Transverse colon (tissue), 4 donors: ENCODE results near the gene ROBO1. TPM values are rescaled to one million over a fixed set of nuclear protein-coding genes. Genes with fewer than 3 reads are reported as not detected.

Experiments
- DNase-seq: peaks from one replicate; pipeline ENCODE4 v3.0.0-alpha.2; 2019
- H3K27ac ChIP-seq, 4 donors: fragments of 200-600 bp; sonication (generic); 2 replicates each; pipeline ENCODE4 v1.5.1; 2016 to 2018; ENCODE audit warnings: inconsistent platforms in 4 of 4
- H3K27me3 ChIP-seq: fragments of 200-600 bp; sonication (generic); 2 replicates; pipeline ENCODE4 v1.5.1; 2017; ENCODE audit warnings: inconsistent platforms
- H3K36me3 ChIP-seq, 4 donors: fragments of 200-600 bp; sonication (generic); 2 replicates each; pipeline ENCODE4 v1.5.1; 2017 to 2019; ENCODE audit warnings: inconsistent platforms in 4 of 4
- H3K4me1 ChIP-seq, 4 donors: fragments of 200-600 bp; sonication (generic); 2 replicates each; pipeline ENCODE4 v1.5.1; 2017 to 2020; ENCODE audit warnings: inconsistent platforms in 4 of 4
- H3K4me3 ChIP-seq, 4 donors: fragments of 200-600 bp; sonication (generic); 1 replicate in 1 of 4; 2 replicates in 3 of 4; pipeline versions ENCODE4 v1.5.1 to v1.6.1; 2017 to 2019; ENCODE audit warnings: inconsistent platforms in 4 of 4
- H3K9me3 ChIP-seq, 2 donors: fragments of 200-600 bp; sonication (generic); 2 replicates each; pipeline ENCODE4 v1.5.1; 2017 to 2019; ENCODE audit warnings: inconsistent platforms in 2 of 2
- EP300 ChIP-seq: sonication (generic); formaldehyde crosslinking; IDR thresholded peaks from one replicate; pipeline ENCODE4 v1.6.1; 2017; ENCODE audit warnings: antibody characterized with exemption, low read depth
- POLR2A ChIP-seq: fragments of 450-650 bp; IDR thresholded peaks from one replicate; pipeline ENCODE4 v1.6.1; 2016; ENCODE audit warnings: antibody characterized with exemption, mild to moderate bottlenecking, moderate library complexity
- POLR2AphosphoS5 ChIP-seq, 3 donors: sonication (generic); formaldehyde crosslinking; IDR thresholded peaks; one replicate each; pipeline ENCODE4 v1.6.1; 2016; ENCODE audit warnings: antibody characterized with exemption in 3 of 3
- WGBS, 2 donors: methylation state at CpG; one replicate each; pipeline ENCODE4 v1.1.5; 2018; ENCODE audit warnings: low coverage in 1 of 2; 5-methylcytosine and 5-hydroxymethylcytosine counted together
- in situ Hi-C, 4 donors: fragments of 200-750 bp; cut with MboI; loops; one replicate each; pipeline versions ENCODE4 v1.15.0 to v1.15.1; 2017; ENCODE audit warnings: low sequenced_read_pairs in 3 of 4, low pct_ligation_motif_present in 1 of 4, low pct_unique_long_range_greater_than_20kb in 1 of 4
- intact Hi-C: fragments of 100-400 bp; cut with DNase I; formaldehyde crosslinking; loops from one replicate; pipeline ENCODE4 v1.15.1; 2023; ENCODE audit warnings: low total_unique reads
- total RNA-seq, 4 donors: library from RNA; depleted of rRNA; stranded (reverse); fragments of >200 nt; gene quantifications; one replicate each; pipeline ENCODE4 v1.1.0, GENCODE V29; 2016
- TF ChIP-seq, protein P1 (sequence below), 5 experiments: fragments of 200-600 bp in 3 of 5; fragments of 450-650 bp in 2 of 5; sonication (generic) in 3 of 5; IDR thresholded peaks; 1 replicate in 2 of 5; 2 replicates in 3 of 5; pipeline ENCODE4 v1.5.1; 2016 to 2017; ENCODE audit warnings: antibody characterized with exemption in 5 of 5, inconsistent platforms in 3 of 5, mild to moderate bottlenecking in 2 of 5, moderate library complexity in 1 of 5

The ROBO1 gene
- total RNA-seq, 4 donors from 2014 or later: 7.6 to 68.7 (median 9.1) TPM

DNA sequence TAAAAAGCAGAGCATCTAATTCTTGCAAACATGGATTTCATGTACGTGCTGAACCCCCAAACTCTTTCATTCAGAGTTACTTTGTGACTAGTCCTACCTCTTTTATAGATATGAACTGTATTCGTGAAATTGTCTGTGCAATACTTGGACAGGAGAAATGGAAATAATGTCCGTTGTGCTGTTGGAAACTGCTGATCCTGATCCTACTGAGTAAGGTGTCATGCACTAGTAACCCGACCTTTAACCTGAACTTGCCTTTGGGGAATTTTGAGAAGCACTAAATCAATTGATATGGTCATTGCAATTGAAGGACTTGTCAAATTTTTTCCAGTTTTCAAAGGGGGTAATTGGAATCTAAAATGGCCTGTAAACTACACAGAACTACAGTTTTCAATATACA is 856.4 kb downstream of the ROBO1 start:
- no peak overlapping the region for H3K4me3 ChIP-seq
- H3K27ac ChIP-seq: no peak overlapping the region
- no peaks in the 10 kb centered on the region for H3K9me3 ChIP-seq
- TF ChIP-seq POLR2A: no peak
- TF ChIP-seq EP300: no peak
- TF ChIP-seq, protein P1, sequence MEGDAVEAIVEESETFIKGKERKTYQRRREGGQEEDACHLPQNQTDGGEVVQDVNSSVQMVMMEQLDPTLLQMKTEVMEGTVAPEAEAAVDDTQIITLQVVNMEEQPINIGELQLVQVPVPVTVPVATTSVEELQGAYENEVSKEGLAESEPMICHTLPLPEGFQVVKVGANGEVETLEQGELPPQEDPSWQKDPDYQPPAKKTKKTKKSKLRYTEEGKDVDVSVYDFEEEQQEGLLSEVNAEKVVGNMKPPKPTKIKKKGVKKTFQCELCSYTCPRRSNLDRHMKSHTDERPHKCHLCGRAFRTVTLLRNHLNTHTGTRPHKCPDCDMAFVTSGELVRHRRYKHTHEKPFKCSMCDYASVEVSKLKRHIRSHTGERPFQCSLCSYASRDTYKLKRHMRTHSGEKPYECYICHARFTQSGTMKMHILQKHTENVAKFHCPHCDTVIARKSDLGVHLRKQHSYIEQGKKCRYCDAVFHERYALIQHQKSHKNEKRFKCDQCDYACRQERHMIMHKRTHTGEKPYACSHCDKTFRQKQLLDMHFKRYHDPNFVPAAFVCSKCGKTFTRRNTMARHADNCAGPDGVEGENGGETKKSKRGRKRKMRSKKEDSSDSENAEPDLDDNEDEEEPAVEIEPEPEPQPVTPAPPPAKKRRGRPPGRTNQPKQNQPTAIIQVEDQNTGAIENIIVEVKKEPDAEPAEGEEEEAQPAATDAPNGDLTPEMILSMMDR (IDR thresholded peaks at IDR 0.05): no peak
- no peak for TF ChIP-seq POLR2AphosphoS5 (IDR thresholded peaks at IDR 0.05)
- no peaks in the 10 kb centered on the region for H3K4me1 ChIP-seq
- no peaks in the 10 kb centered on the region for H3K36me3 ChIP-seq
- H3K27me3 ChIP-seq: no peaks in the 10 kb centered on the region
- DNase-seq: no peak
- intact Hi-C loops (loop anchor here (10.0 kb wide), 1 partner anchor 1047 kb away; no protein-coding TSS in a partner anchor), in situ Hi-C loops (no loop called here)
- 81 to 89% methylated on average over 4 of the region's 4 CpGs for WGBS, 2 donors

DNA sequence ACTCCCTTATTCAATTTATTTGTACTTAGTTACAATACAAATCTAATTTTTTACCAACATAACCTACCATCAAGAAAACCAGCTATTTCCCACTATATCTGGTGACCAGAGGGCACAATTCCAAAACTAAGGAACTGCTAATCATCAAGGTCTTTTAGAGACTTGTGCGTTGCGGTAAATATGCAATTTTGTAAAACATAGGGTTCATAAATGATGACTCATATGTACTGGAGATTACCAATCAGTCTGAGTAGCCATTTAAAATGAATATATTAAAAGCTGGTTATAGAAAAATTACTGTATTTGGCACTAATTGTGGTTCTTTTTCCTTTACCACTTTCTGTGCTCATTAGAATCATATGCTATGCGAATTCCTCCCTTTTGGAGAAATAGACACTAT is 859.6 kb downstream of the ROBO1 start:
- H3K4me1 ChIP-seq: no peaks in the 10 kb centered on the region
- H3K27ac ChIP-seq: no peak overlapping the region
- H3K36me3 ChIP-seq: no peaks in the 10 kb centered on the region
- in situ Hi-C loops: no loop called here
- no peaks in the 10 kb centered on the region for H3K27me3 ChIP-seq
- no peaks in the 10 kb centered on the region for H3K9me3 ChIP-seq
- TF ChIP-seq, protein P1 (IDR thresholded peaks at IDR 0.05): no peak
- no peak for TF ChIP-seq EP300
- TF ChIP-seq POLR2AphosphoS5 (IDR thresholded peaks at IDR 0.05): no peak
- TF ChIP-seq POLR2A: no peak
- no peak for DNase-seq
- WGBS, 2 donors: 85 to 93% methylated on average over 3 of the region's 3 CpGs
- intact Hi-C loops: no loop called here
- no peak overlapping the region for H3K4me3 ChIP-seq

DNA sequence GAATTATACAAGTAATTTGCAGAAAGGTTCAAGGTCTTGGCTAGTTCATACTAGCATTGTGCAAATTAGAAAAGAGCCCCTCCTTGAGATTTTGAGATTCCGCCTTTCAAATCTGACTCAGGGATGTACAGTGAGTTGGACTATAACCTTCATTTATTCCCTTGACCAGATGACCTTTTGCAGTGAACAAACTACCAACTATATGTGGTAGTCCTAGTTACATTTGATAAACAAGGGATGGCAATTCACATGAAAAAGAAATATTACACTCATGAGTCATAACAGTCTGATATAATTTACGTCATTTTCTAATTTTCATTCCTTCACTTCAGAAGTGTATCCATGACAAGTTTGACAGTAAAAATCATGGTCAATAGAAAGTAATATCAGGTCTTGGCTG is 860.4 kb downstream of the ROBO1 start:
- no peak for DNase-seq
- H3K4me1 ChIP-seq: no peaks in the 10 kb centered on the region
- 84 to 100% methylated on average over 1 to 2 of the region's 2 CpGs for WGBS, 2 donors
- no peaks in the 10 kb centered on the region for H3K9me3 ChIP-seq
- intact Hi-C loops (no loop called here), in situ Hi-C loops (no loop called here)
- H3K36me3 ChIP-seq: no peaks in the 10 kb centered on the region
- no peak overlapping the region for H3K4me3 ChIP-seq
- no peak overlapping the region for H3K27ac ChIP-seq
- H3K27me3 ChIP-seq: no peaks in the 10 kb centered on the region
- TF ChIP-seq, protein P1 (IDR thresholded peaks at IDR 0.05): no peak
- TF ChIP-seq EP300 (no peak), POLR2A (no peak), POLR2AphosphoS5 (IDR thresholded peaks at IDR 0.05) (no peak)

DNA sequence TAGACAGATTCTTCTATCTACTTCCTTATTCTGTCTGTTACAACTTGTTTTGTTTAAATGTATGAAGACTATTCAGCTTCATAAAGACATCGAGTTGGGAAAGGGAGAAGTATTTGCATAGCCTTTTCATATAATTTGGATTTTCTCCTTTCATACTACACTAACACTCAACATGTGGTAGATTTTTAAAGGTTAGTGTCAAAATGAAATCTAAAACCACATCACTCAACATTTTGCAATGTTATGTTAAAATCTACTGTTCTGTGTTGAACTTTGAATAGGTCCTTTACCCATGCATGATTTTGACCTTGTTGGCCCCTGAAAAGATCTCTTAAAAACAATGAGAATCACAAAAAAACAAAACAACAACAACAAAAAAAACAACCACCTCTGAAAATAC is 860.9 kb downstream of the ROBO1 start:
- Histone ChIP-seq H3K27ac (no peak overlapping the region), H3K4me3 (no peak overlapping the region), H3K36me3 (no peaks in the 10 kb centered on the region), H3K9me3 (no peaks in the 10 kb centered on the region), H3K4me1 (no peaks in the 10 kb centered on the region), H3K27me3 (no peaks in the 10 kb centered on the region)
- TF ChIP-seq POLR2AphosphoS5 (IDR thresholded peaks at IDR 0.05): no peak
- TF ChIP-seq EP300: no peak
- TF ChIP-seq, protein P1 (IDR thresholded peaks at IDR 0.05): no peak
- no peak for TF ChIP-seq POLR2A
- in situ Hi-C loops (no loop called here), intact Hi-C loops (no loop called here)
- no peak for DNase-seq
- 69 to 72% methylated on average over 1 of the region's 1 CpG for WGBS, 2 donors
